T-cell (primary cell): ENCODE data around the gene CCDC85B. TPM values are rescaled to one million over a fixed set of nuclear protein-coding genes. Genes with fewer than 3 reads are reported as not detected.
A peak's percentile ranks its signal among the peaks of the same experiment; 100 is the strongest.

Experiments used
- ATAC-seq, 4 experiments: fragments of 200-7000 bp in 3 of 4; fragments of 150-1000 bp in 1 of 4; cut with Tn5 transposase; replicated peaks in 1 of 4; 1 replicate in 3 of 4; 2 replicates in 1 of 4; pipeline ENCODE4 v1.10.0; 2021; ENCODE audit warnings: moderate library complexity in 3 of 4, mild to moderate bottlenecking in 2 of 4, moderate number of reproducible peaks in 1 of 4
- CTCF ChIA-PET, 2 donors: fragments of 300-600 bp; sonication (Branson Sonifier 250); formaldehyde crosslinking; loops; one replicate each; lab custom pipeline; 2022; ENCODE audit warnings: antibody characterized with exemption in 2 of 2; lab: Charles Lee
- POLR2A ChIA-PET, 2 donors: fragments of 300-600 bp; sonication (Branson Sonifier 250); formaldehyde crosslinking; loops; one replicate each; lab custom pipeline; 2022; ENCODE audit warnings: antibody characterized with exemption in 2 of 2; lab: Charles Lee
- DNase-seq, 35 experiments: peaks; one replicate each; pipeline versions ENCODE4 v3.0.0 to v3.0.0-alpha.2; 2013 to 2023
- H3K27ac ChIP-seq: one replicate; pipeline ENCODE4 v1.5.1; 2013; ENCODE audit warnings: low read length
- H3K27me3 ChIP-seq, 2 experiments: replicated peaks in 1 of 2; 1 replicate in 1 of 2; 2 replicates in 1 of 2; pipeline versions ENCODE4 v1.6.1 to v1.7.0; 2013; ENCODE audit warnings: low read length in 1 of 2, mixed read lengths in 1 of 2; ENCODE audit not compliant: control insufficient read depth in 2 of 2, insufficient read depth in 2 of 2; ENCODE audit errors: extremely low read depth in 1 of 2
- H3K36me3 ChIP-seq, 2 donors: 1 replicate in 1 of 2; 2 replicates in 1 of 2; pipeline versions ENCODE4 v1.6.1 to v1.7.0; 2013; ENCODE audit warnings: low read length in 1 of 2; ENCODE audit not compliant: control insufficient read depth in 2 of 2, insufficient read depth in 1 of 2; ENCODE audit errors: extremely low read depth in 1 of 2
- H3K4me1 ChIP-seq, 2 experiments: 1 replicate in 1 of 2; 2 replicates in 1 of 2; pipeline versions ENCODE4 v1.6.1 to v1.7.0; 2013; ENCODE audit warnings: low read length in 2 of 2, mixed read lengths in 1 of 2; ENCODE audit not compliant: insufficient read depth in 2 of 2, control insufficient read depth in 1 of 2; ENCODE audit errors: extremely low read depth in 1 of 2
- H3K4me3 ChIP-seq, 2 donors: 1 replicate in 1 of 2; 2 replicates in 1 of 2; pipeline versions ENCODE4 v1.5.1 to v1.7.0; 2013; ENCODE audit warnings: mild to moderate bottlenecking in 2 of 2, low read length in 1 of 2, moderate library complexity in 1 of 2; ENCODE audit not compliant: control insufficient read depth in 1 of 2; ENCODE audit errors: extremely low read depth in 1 of 2
- H3K9me3 ChIP-seq: 2 replicates; pipeline ENCODE4 v1.7.0; 2013
- H3K27ac Mint-ChIP-seq, 2 donors: one replicate each; pipeline ENCODE4 v1.8.0; 2020 to 2021; ENCODE audit warnings: mild to moderate bottlenecking in 2 of 2, mixed read lengths in 2 of 2
- H3K27me3 Mint-ChIP-seq, 2 donors: one replicate each; pipeline ENCODE4 v1.8.0; 2021 to 2022; ENCODE audit warnings: mixed read lengths in 2 of 2
- H3K36me3 Mint-ChIP-seq: one replicate; pipeline ENCODE4 v1.8.0; 2021; ENCODE audit warnings: mixed read lengths
- H3K4me1 Mint-ChIP-seq, 3 donors: one replicate each; pipeline ENCODE4 v1.8.0; 2020 to 2022; ENCODE audit warnings: mixed read lengths in 3 of 3, mild to moderate bottlenecking in 1 of 3
- H3K4me3 Mint-ChIP-seq, 3 donors: one replicate each; pipeline ENCODE4 v1.8.0; 2020 to 2022; ENCODE audit warnings: mild to moderate bottlenecking in 3 of 3, mixed read lengths in 3 of 3, moderate library complexity in 3 of 3
- H3K9me3 Mint-ChIP-seq, 3 donors: one replicate each; pipeline ENCODE4 v1.8.0; 2020 to 2022; ENCODE audit warnings: mixed read lengths in 3 of 3
- WGBS: methylation state at CpG from one replicate; pipeline ENCODE4 v1.1.5; 2013; ENCODE audit warnings: missing lambda C conversion rate; ENCODE audit not compliant: insufficient coverage; 5-methylcytosine and 5-hydroxymethylcytosine counted together
- total RNA-seq, 35 experiments: library from RNA in 6 of 35; stranded (reverse) in 6 of 35; fragments of 120-200 nt in 1 of 35; gene quantifications; one replicate each; pipeline versions ENCODE4 v1.2.1 to v1.2.4 and lab custom pipeline; 2013 to 2026

CCDC85B gene
- total RNA-seq, 5 donors from 2014 or later (not counting 1 experiment from before 2014, with no cell fraction given) = 20.3 to 39.0 (median 37.4) TPM

DNA sequence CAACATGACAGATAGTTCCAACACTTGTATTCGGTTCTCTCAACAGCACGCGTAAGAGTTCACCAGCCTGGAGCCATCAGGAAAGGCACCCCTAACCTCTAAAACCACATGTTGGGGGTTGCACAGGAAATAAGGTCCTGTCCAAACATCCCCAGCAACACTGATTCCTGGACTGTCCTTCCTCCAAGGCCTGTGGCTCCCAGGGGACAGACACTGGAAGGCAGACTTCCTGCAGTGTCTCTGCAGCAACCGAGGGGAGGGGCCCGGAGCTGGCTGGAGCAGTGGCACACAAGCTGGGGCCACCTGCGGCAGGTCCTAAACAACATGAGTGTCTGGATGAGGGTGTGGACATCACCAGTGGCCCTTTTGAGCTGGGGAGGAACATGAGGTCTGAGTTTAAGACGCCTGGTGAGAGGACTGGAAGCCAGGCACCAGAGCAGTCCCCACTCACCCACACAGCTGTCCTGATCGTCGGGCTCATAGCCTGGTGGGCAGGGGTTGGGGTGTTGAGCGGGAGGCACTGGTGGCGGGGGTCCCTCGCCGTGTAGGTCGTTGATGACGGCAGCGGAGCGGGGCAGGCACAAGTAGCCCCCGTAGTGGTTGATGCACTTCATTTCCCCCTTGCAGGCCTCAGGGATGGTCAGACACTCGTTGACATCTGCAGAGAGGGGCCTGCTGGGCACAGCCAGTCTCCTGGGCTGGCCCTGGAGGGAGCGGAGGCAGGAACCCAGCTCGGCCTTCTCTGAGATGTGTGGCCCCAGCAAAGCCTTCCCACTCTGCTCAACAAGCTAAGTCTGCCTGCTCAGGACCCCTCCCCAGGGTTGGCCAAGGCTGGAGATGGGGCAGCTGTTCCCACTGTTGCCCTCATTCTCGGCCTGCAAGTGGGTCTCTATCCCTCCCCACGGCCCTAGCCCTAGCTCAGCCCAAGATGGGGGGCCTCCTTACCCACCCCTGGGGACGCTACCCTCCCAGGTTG, 19.5 kb upstream of the CCDC85B start:
- CTCF ChIA-PET = interaction anchor here (0.5 to 1.4 kb wide), 4 partner anchors 11 to 1095 kb away, joined by 3 to 12 read pairs (median 3); partner anchors contain the start of gene MUS81 (in 1 of the 2)
- peak overlapping the region; percentile 46 to 61 for H3K27ac Mint-ChIP-seq
- H3K36me3 Mint-ChIP-seq = no peaks in the 10 kb centered on the region
- Histone ChIP-seq H3K4me3 (no peak overlapping the region), H3K27ac (no peak overlapping the region), H3K36me3 (peaks cover 1 to 14% of the 10 kb centered on the region in 2 donors), H3K27me3 (peaks cover 0 to 7% of the 10 kb centered on the region in 2 experiments), H3K4me1 (peaks cover 5 to 39% of the 10 kb centered on the region in 2 experiments), H3K9me3 (no peaks in the 10 kb centered on the region)
- H3K4me1 Mint-ChIP-seq = peaks cover 16 to 28% (median 20%) of the 10 kb centered on the region in 3 donors
- no peaks in the 10 kb centered on the region for H3K27me3 Mint-ChIP-seq
- 64% methylated on average over 16 of the region's 24 CpGs for WGBS
- H3K9me3 Mint-ChIP-seq = no peaks in the 10 kb centered on the region
- no peak for ATAC-seq
- no peak for DNase-seq
- POLR2A ChIA-PET = interaction anchor here in 1 of 2 donors (0.6 to 1.3 kb wide), 2 partner anchors 91 to 140 kb away, joined by 4 to 7 read pairs; partner anchors contain the start of gene SART1
- H3K4me3 Mint-ChIP-seq = peak overlapping the region; percentile 9 to 49 (median 13)

DNA sequence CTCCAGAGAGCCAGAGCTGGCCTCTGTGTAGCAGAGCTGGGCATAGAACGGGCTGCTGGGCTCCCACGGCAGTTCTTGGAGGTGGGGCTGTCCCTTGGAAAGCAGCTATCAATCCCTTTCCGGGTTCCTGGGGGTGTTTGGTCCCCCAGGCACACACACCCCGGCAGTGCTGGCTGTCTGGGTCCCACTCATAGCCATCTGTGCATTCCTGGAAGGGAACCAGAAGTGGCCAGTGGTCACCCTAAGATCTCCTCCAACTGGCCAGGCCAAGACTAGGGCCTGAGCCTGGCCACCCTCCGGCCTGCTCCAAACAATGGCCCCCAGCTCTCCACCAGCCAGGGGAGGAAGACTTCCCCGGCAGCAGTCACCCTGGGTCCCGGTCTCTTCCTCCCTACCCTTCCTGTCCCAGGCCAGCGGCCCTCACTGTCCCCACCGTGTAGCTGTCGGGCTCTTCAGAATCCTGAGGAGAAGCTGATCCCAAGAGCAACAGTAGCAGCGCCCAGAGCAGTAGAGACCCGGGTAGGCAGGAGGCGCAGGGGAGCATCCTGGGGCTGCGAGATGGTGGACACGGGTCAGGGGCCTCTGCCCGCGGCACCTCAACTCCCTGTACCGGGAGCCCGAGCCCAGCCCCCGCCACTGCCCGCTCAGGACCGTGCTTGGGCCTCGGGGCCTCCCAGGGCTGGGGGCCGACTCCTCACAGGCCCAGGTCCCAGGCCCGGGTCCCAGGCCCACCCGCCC, 18.5 kb upstream of the CCDC85B start:
- Histone ChIP-seq H3K4me1 (peaks cover 5 to 39% of the 10 kb centered on the region in 2 experiments), H3K27me3 (peaks cover 0 to 7% of the 10 kb centered on the region in 2 experiments), H3K4me3 (no peak overlapping the region), H3K36me3 (peaks cover 0 to 4% of the 10 kb centered on the region in 2 donors), H3K27ac (no peak overlapping the region), H3K9me3 (no peaks in the 10 kb centered on the region)
- ATAC-seq (no peak), DNase-seq (no peak)
- 94% methylated on average over 20 of the region's 26 CpGs for WGBS
- peak overlapping the region in 1 of 2 donors; percentile 61 for H3K27ac Mint-ChIP-seq
- no peaks in the 10 kb centered on the region for H3K27me3 Mint-ChIP-seq
- peak overlapping the region; percentile 34 to 57 (median 49) for H3K4me3 Mint-ChIP-seq
- POLR2A ChIA-PET = interaction anchor here (0.6 to 1.3 kb wide), 3 partner anchors 11 to 139 kb away, joined by 4 to 7 read pairs (median 4); partner anchors contain the start of gene SART1 (in 1 of the 2)
- CTCF ChIA-PET = interaction anchor here (0.5 to 1.4 kb wide), 3 partner anchors 12 to 119 kb away, joined by 3 to 12 read pairs (median 3); partner anchors contain the start of gene MUS81 (in 1 of the 2)
- no peaks in the 10 kb centered on the region for H3K9me3 Mint-ChIP-seq
- peaks cover 16 to 28% (median 18%) of the 10 kb centered on the region in 3 donors for H3K4me1 Mint-ChIP-seq
- H3K36me3 Mint-ChIP-seq = no peaks in the 10 kb centered on the region

DNA sequence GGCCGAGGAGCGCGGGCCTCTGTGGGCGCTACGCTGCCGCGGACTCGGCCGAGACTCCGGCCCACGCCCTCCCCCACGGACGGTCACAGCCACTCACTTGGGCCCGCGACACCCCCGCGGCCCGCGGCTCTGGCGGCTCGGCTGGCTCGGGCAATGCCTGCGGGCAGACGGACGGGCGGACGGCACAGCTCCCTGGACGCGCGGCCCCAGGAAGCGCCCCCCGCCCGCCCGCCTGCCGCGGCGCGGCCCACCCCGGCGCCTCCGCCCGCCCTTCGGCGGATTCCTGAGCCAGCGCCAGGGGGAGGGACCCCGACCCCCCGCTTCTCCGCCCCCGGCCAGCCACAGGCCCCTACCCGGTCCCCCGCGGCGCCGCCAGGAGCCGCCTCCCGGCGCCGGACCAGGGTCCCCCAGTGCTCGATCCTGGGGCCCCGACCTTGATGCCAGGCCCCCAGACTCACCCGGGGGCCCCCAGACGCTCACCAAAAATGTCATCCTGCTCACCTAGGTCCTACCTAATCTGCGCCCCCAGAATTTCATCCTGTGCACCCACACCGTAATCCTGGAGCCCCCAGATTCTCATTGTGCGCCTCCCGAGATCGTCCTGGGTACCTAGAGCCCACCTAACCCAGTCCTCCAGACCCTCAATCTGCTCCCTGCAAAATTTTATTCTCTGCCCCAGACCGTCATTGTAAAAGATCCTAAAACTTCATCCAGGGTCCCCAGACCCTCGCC, 17.7 kb upstream of the CCDC85B start, which contains the start of gene EFEMP2:
TSS of gene EFEMP2 (minus strand) at position 215 of the 732 bp plus-strand sequence. CDS start 446 bp downstream, outside the sequence.
- no peaks in the 10 kb centered on the region for H3K27me3 Mint-ChIP-seq
- Histone ChIP-seq H3K36me3 (no peaks in the 10 kb centered on the region), H3K9me3 (no peaks in the 10 kb centered on the region), H3K4me3 (peak within 1 kb of the TSS; percentile 67 to 77), H3K27ac (peak within 1 kb of the TSS; percentile 92), H3K4me1 (peaks cover 5 to 44% of the 10 kb centered on the region in 2 experiments), H3K27me3 (peaks cover 0 to 7% of the 10 kb centered on the region in 2 experiments)
- H3K9me3 Mint-ChIP-seq = no peaks in the 10 kb centered on the region
- ChIA-PET POLR2A (interaction anchor here in 1 of 2 donors (0.6 kb wide), 1 partner anchor 12 kb away, joined by 4 read pairs; no protein-coding TSS in a partner anchor), CTCF (interaction anchor here in 1 of 2 donors (1.5 to 2.3 kb wide), 2 partner anchors 13 to 17 kb away, joined by 8 to 30 read pairs; partner anchors contain the start of genes CCDC85B, FIBP and MUS81)
- ATAC-seq = peak in 3 of 4 experiments; percentile 0 to 2 (median 1)
- no peak for DNase-seq
- peaks cover 14 to 33% (median 16%) of the 10 kb centered on the region in 3 donors for H3K4me1 Mint-ChIP-seq
- no peaks in the 10 kb centered on the region for H3K36me3 Mint-ChIP-seq
- WGBS = 14% methylated on average over 56 of the region's 69 CpGs
- H3K27ac Mint-ChIP-seq = peak within 1 kb of the TSS; percentile 61 to 89
- peak within 1 kb of the TSS; percentile 80 to 91 (median 87) for H3K4me3 Mint-ChIP-seq

DNA sequence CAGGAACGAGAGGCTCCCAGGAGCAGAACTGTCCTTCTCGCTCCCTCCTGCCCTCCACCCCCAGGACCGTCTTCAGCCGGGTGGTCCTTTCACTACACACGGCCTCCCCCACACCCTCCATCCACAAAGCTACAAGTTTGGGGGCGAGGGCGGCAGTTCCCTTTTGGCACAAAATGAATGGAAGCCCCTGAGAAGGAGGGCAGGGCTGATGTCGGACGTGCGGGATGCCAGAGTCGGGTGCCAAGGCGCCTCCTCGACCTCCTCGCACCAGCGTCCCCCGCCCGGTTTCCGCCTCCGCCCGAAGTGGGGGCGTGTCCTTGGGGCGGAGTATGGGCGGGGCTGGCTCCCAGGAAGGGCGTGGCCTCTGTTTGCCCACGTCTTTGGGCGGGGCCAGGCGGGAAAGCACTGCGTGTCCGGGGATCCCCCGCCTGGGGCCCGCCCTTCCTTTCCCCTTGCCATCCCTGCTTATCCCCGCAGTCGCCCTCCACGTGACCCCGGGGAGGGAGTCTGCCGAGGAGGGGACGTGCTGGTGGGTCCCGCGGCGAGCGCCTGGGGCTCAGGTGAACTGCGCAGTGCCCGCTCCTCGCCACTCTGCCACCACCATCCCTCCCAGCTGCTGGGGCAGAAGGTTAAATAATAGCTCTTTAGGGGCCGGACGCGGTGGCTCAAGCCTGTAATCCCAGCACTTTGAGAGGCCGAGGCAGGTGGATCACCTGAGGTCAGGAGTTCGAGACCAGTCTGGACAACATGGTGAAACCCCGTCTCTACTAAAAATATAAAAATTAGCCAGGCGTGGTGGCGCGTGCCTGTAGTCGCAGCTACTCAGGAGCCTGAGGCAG, 16.9 kb upstream of the CCDC85B start:
- peaks cover 0 to 7% of the 10 kb centered on the region in 2 experiments for H3K27me3 ChIP-seq
- H3K27ac ChIP-seq = peak overlapping the region; percentile 92
- peak overlapping the region; percentile 67 to 77 for H3K4me3 ChIP-seq
- no peaks in the 10 kb centered on the region for H3K36me3 Mint-ChIP-seq
- H3K36me3 ChIP-seq = no peaks in the 10 kb centered on the region
- 1% methylated on average over 36 of the region's 54 CpGs for whole genome bisulfite sequencing
- H3K27ac Mint-ChIP-seq = peak overlapping the region; percentile 61 to 89
- no peaks in the 10 kb centered on the region for H3K9me3 Mint-ChIP-seq
- ChIA-PET POLR2A (interaction anchor here in 1 of 2 donors (0.6 kb wide), 1 partner anchor 17 kb away, joined by 3 read pairs; the partner anchor contains the start of gene CCDC85B), CTCF (interaction anchor here in 1 of 2 donors (1.5 to 2.3 kb wide), 3 partner anchors 12 to 16 kb away, joined by 8 to 30 read pairs (median 11); partner anchors contain the start of genes CCDC85B, FIBP and MUS81)
- DNase-seq = peak; percentile 86 to 99 (median 93)
- no peaks in the 10 kb centered on the region for H3K27me3 Mint-ChIP-seq
- H3K9me3 ChIP-seq = no peaks in the 10 kb centered on the region
- H3K4me3 Mint-ChIP-seq = peak overlapping the region; percentile 80 to 91 (median 87)
- peak; percentile 87 to 95 (median 93) for ATAC-seq
- peaks cover 5 to 51% of the 10 kb centered on the region in 2 experiments for H3K4me1 ChIP-seq
- peaks cover 14 to 38% (median 21%) of the 10 kb centered on the region in 3 donors for H3K4me1 Mint-ChIP-seq

DNA sequence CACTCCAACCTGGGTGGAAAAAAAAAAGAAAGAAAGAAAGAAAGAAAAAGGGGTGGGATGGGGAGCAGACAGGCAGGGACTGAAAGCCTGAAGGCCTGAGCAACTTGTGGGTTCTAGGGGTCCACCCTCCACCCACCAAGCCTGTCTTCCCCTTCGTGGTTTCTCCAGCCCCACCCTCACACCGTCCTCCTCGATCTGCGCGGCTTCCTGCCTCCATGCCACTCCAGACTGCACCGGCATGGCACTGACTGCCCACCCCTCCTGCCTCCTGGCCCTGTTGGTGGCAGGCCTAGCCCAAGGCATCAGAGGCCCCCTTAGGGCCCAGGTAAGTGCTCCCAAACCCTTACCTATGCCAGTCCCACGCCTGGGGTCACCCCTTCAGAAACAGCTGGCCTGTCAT, 10.9 kb upstream of the CCDC85B start, which contains the start of gene CTSW:
TSS of gene CTSW (plus strand) at position 221 of the 400 bp plus-strand sequence. CDS start at position 239, 18 bp downstream.
- H3K27me3 Mint-ChIP-seq = no peaks in the 10 kb centered on the region
- peak in 17 of 35 experiments; percentile 19 to 67 (median 41) for DNase-seq
- peak; percentile 69 to 79 (median 72) for ATAC-seq
- ChIA-PET CTCF (no interaction called here), POLR2A (interaction anchor here in 1 of 2 donors (0.6 kb wide), 1 partner anchor 313 kb away, joined by 6 read pairs; no protein-coding TSS in a partner anchor)
- Histone ChIP-seq H3K4me3 (peak within 1 kb of the TSS in 1 of 2 donors; percentile 61), H3K4me1 (peaks cover 6 to 57% of the 10 kb centered on the region in 2 experiments), H3K9me3 (no peaks in the 10 kb centered on the region), H3K27me3 (no peaks in the 10 kb centered on the region), H3K27ac (peak within 1 kb of the TSS; percentile 63), H3K36me3 (peaks cover 11 to 27% of the 10 kb centered on the region in 2 donors)
- H3K36me3 Mint-ChIP-seq = peaks cover 3% of the 10 kb centered on the region
- WGBS = 0% methylated on average over 5 of the region's 7 CpGs
- H3K4me3 Mint-ChIP-seq = peak within 1 kb of the TSS; percentile 64 to 78 (median 77)
- H3K27ac Mint-ChIP-seq = peak within 1 kb of the TSS; percentile 90 to 92
- no peaks in the 10 kb centered on the region for H3K9me3 Mint-ChIP-seq
- peaks cover 30 to 51% (median 39%) of the 10 kb centered on the region in 3 donors for H3K4me1 Mint-ChIP-seq
